GM12878 (cell line): ENCODE data around the gene PKHD1. TPM values are rescaled to one million over a fixed set of nuclear protein-coding genes. Genes with fewer than 3 reads are reported as not detected.
A peak's percentile ranks its signal among the peaks of the same experiment; 100 is the strongest.

Experiments
- ATAC-seq: fragments of 200-7000 bp; cut with Tn5 transposase; 3 replicates; pipeline ENCODE4 v1.9.1; 2020; ENCODE audit warnings: mild to moderate bottlenecking, moderate library complexity
- BruUV-seq: library from RNA; stranded (reverse); fragments of 400-500 nt; replicated peaks from 2 replicates; lab custom pipeline; 2021; lab: Mats Ljungman, UMichigan
- CTCF ChIA-PET: fragments of 300-600 bp; sonication (Branson Sonifier 250); formaldehyde crosslinking; extraction: SDS; loops from one replicate; lab custom pipeline; 2021; ENCODE audit warnings: inconsistent platforms; lab: Yijun Ruan, JAX
- POLR2A ChIA-PET: fragments of 350-600 bp; formaldehyde crosslinking; extraction: SDS; loops from one replicate; lab custom pipeline; 2021; ENCODE audit warnings: inconsistent platforms; lab: Charles Lee
- RAD21 ChIA-PET: fragments of 300-600 bp; sonication (Branson Sonifier 250); formaldehyde crosslinking; loops from one replicate; lab custom pipeline; 2023; ENCODE audit warnings: antibody characterized with exemption; ENCODE audit not compliant: unreplicated experiment; lab: Charles Lee
- SMC1A ChIA-PET: fragments of 300-600 bp; sonication (Branson Sonifier 250); formaldehyde crosslinking; loops from one replicate; lab custom pipeline; 2023; ENCODE audit not compliant: unreplicated experiment, uncharacterized antibody; lab: Charles Lee
- DNase-seq: peaks from one replicate; pipeline ENCODE4 v3.0.0-alpha.2; 2011; ENCODE audit warnings: low read depth, low spot score
- FAIRE-seq: peaks from 3 replicates; lab custom pipeline; 2011; peaks lifted over from hg19 to GRCh38; lab: Jason Lieb, UNC
- H2AFZ ChIP-seq: 2 replicates; pipeline ENCODE4 v1.6.0; 2011; ENCODE audit warnings: low read depth, low read length, control low read depth; ENCODE audit not compliant: control insufficient read depth
- H3K27ac ChIP-seq: 2 replicates; pipeline ENCODE4 v1.5.1; 2011; ENCODE audit warnings: control low read depth; ENCODE audit not compliant: control insufficient read depth, insufficient read depth
- H3K27me3 ChIP-seq, 2 experiments: replicated peaks in 1 of 2; 2 replicates each; pipeline versions ENCODE4 v1.6.0 to v1.6.1; 2011; ENCODE audit warnings: low read length in 1 of 2; ENCODE audit not compliant: control insufficient read depth in 2 of 2, insufficient read depth in 2 of 2
- H3K36me3 ChIP-seq, 2 experiments: 2 replicates each; pipeline ENCODE4 v1.5.1; 2011; ENCODE audit warnings: low read length in 1 of 2; ENCODE audit not compliant: control insufficient read depth in 2 of 2, insufficient read depth in 2 of 2
- H3K4me1 ChIP-seq: 2 replicates; pipeline ENCODE4 v1.6.1; 2011; ENCODE audit warnings: mild to moderate bottlenecking, low read length, moderate library complexity, mixed read lengths; ENCODE audit not compliant: control insufficient read depth, insufficient read depth
- H3K4me2 ChIP-seq: 2 replicates; pipeline ENCODE4 v1.6.0; 2011; ENCODE audit warnings: control low read depth; ENCODE audit not compliant: control insufficient read depth, insufficient read depth
- H3K4me3 ChIP-seq: fragments of 200-600 bp; sonication (generic); 2 replicates; pipeline ENCODE4 v1.5.1; 2016
- H3K79me2 ChIP-seq: 2 replicates; pipeline ENCODE4 v1.6.0; 2011; ENCODE audit warnings: low read length; ENCODE audit not compliant: control insufficient read depth, insufficient read depth
- H3K9ac ChIP-seq: 2 replicates; pipeline ENCODE4 v1.8.0; 2011; ENCODE audit warnings: low read length, control low read depth, mixed read lengths; ENCODE audit not compliant: control insufficient read depth, insufficient read depth
- H3K9me3 ChIP-seq: replicated peaks from 3 replicates; pipeline ENCODE4 v1.5.1; 2011; ENCODE audit warnings: mild to moderate bottlenecking, low read length; ENCODE audit not compliant: control insufficient read depth, insufficient read depth
- H4K20me1 ChIP-seq: 2 replicates; pipeline ENCODE4 v1.6.0; 2011; ENCODE audit not compliant: control insufficient read depth, insufficient read depth
- BMI1 ChIP-seq: fragments of 450-650 bp; IDR thresholded peaks from 2 replicates; pipeline ENCODE4 v1.6.1; 2016; ENCODE audit warnings: mild to moderate bottlenecking, moderate library complexity, borderline replicate concordance
- CEBPB ChIP-seq, 2 experiments: fragments of 150-350 bp in 1 of 2; IDR thresholded peaks; 2 replicates each; pipeline ENCODE4 v1.6.1; 2012 to 2014; ENCODE audit warnings: low read depth in 2 of 2, low read length in 2 of 2, borderline replicate concordance in 1 of 2, inconsistent platforms in 1 of 2
- CEBPZ ChIP-seq: fragments of 150-350 bp; IDR thresholded peaks from 2 replicates; pipeline ENCODE4 v1.6.1; 2016; ENCODE audit warnings: low read depth, low read length
- E2F4 ChIP-seq: IDR thresholded peaks from 2 replicates; pipeline ENCODE4 v1.6.1; 2012; ENCODE audit warnings: low read depth, low read length, improper control_type of control experiment
- KLF5 ChIP-seq: fragments of 450-650 bp; IDR thresholded peaks from 2 replicates; pipeline ENCODE4 v1.6.1; 2014; ENCODE audit warnings: mild to moderate bottlenecking; ENCODE audit not compliant: partially characterized antibody
- MEF2A ChIP-seq: IDR thresholded peaks from 2 replicates; pipeline ENCODE4 v1.6.1; 2011; ENCODE audit warnings: low read depth, mild to moderate bottlenecking, low read length, moderate library complexity; ENCODE audit not compliant: insufficient read depth
- PAX8 ChIP-seq: fragments of 450-650 bp; IDR thresholded peaks from 2 replicates; pipeline ENCODE4 v1.6.1; 2017; ENCODE audit warnings: mild to moderate bottlenecking, moderate library complexity
- PML ChIP-seq: IDR thresholded peaks from 2 replicates; pipeline ENCODE4 v1.6.1; 2012; ENCODE audit warnings: low read length, inconsistent platforms
- PRDM15 ChIP-seq: fragments of 450-650 bp; formaldehyde crosslinking; IDR thresholded peaks from 2 replicates; pipeline ENCODE4 v1.4.0; 2020; ENCODE audit warnings: mild to moderate bottlenecking, moderate library complexity
- SIN3A ChIP-seq: IDR thresholded peaks from 2 replicates; pipeline ENCODE4 v1.6.1; 2012; ENCODE audit warnings: low read depth, low read length, improper control_type of control experiment
- STAT3 ChIP-seq: IDR thresholded peaks from 2 replicates; pipeline ENCODE4 v1.6.1; 2011; ENCODE audit warnings: low read depth, low read length, improper control_type of control experiment
- SUZ12 ChIP-seq: fragments of 200-600 bp; sonication (generic); IDR thresholded peaks from one replicate; pipeline ENCODE4 v1.6.1; 2018; ENCODE audit warnings: antibody characterized with exemption, mild to moderate bottlenecking; ENCODE audit not compliant: unreplicated experiment
- WRNIP1 ChIP-seq: IDR thresholded peaks from 2 replicates; pipeline ENCODE4 v1.6.1; 2011; ENCODE audit warnings: low read depth, low read length, improper control_type of control experiment, borderline replicate concordance
- ZNF622 ChIP-seq: fragments of 450-650 bp; IDR thresholded peaks from 2 replicates; pipeline ENCODE4 v1.6.1; 2017; ENCODE audit warnings: mild to moderate bottlenecking, inconsistent platforms
- WGBS: methylation state at CpG from one replicate; pipeline ENCODE4 v1.1.6; 2016; ENCODE audit warnings: low lambda C conversion rate; ENCODE audit not compliant: insufficient replicate concordance, insufficient coverage; ENCODE audit errors: missing lambda C conversion rate; 5-methylcytosine and 5-hydroxymethylcytosine counted together
- in situ Hi-C: fragments of 300-500 bp; cut with MboI; formaldehyde crosslinking; loops from 9 replicates; pipeline ENCODE4 v1.14.3; 2018; ENCODE audit warnings: mixed read lengths
- intact Hi-C: fragments of 100-400 bp; cut with micrococcal nuclease; formaldehyde crosslinking; loops from one replicate; pipeline ENCODE4 v1.14.2; 2022; ENCODE audit not compliant: unreplicated experiment
- polyA plus RNA-seq, 11 experiments: library from polyadenylated mRNA; depleted of rRNA in 4 of 11; unstranded in 6 of 11; stranded (reverse) in 5 of 11; fragments of >200 nt; fragmentation: Nextera tagmentation in 4 of 11; fragmentation: Illumina TruSeq in 1 of 11; extraction: Ambion mirVana in 4 of 11; extraction: Trizol in 1 of 11; gene quantifications; 1 replicate in 1 of 11; 2 replicates in 10 of 11; pipeline versions ENCODE4 v1.2.1 to v1.2.3, GENCODE V29; 2011 to 2016; ENCODE audit warnings: inconsistent platforms in 2 of 11, missing spikeins in 2 of 11, low read depth in 1 of 11
- total RNA-seq, 4 experiments: library from RNA; depleted of rRNA in 3 of 4; stranded (reverse); fragments of >200 nt in 3 of 4; fragmentation: Illumina TruSeq in 1 of 4; extraction: Trizol in 1 of 4; gene quantifications; 2 replicates each; pipeline versions ENCODE4 v1.2.1 to v1.2.3, GENCODE V29; 2013 to 2021

PKHD1 gene
- total and polyA plus RNA-seq, 10 of the 15 experiments (the other 5 are each of a cell fraction or from before 2014, with no cell fraction given), result under 0.01 to 0.90 (median 0.02) TPM; not detected in 1

- no peak for TF ChIP-seq MEF2A
- no peak for TF ChIP-seq BMI1
- TF ChIP-seq WRNIP1, result no peak
Measured at GRCh38 chr6:52045481-52045880, 41.9 kb downstream of the PKHD1 start (continued).

- H3K79me2 ChIP-seq, result no peaks in the 10 kb centered on the region
- ChIA-PET SMC1A (interaction anchor here (0.9 to 1.8 kb wide), 4 partner anchors 21 to 111 kb away, joined by 3 to 8 read pairs (median 3); no protein-coding TSS in a partner anchor), RAD21 (interaction anchor here (1.6 kb wide), 1 partner anchor 49 kb away, joined by 3 read pairs; no protein-coding TSS in a partner anchor), CTCF (interaction anchor here (0.6 to 1.3 kb wide), 4 partner anchors 9 to 190 kb away, joined by 3 to 4 read pairs (median 4); no protein-coding TSS in a partner anchor), POLR2A (no interaction called here)
- no peak overlapping the region for H3K9ac ChIP-seq
- ATAC-seq (peak; percentile 62), DNase-seq (no peak), FAIRE-seq (peak; percentile 79)
- no peaks in the 10 kb centered on the region for H3K36me3 ChIP-seq
- no peaks in the 10 kb centered on the region for H3K9me3 ChIP-seq
- H3K27me3 ChIP-seq, result peaks cover 2 to 3% of the 10 kb centered on the region in 2 experiments; a peak in 1 of 4 replicates
- H3K4me2 ChIP-seq, result peak overlapping the region; percentile 59
- no peak overlapping the region; the same call in 1 of the 2 replicates for H2AFZ ChIP-seq
- TF ChIP-seq CEBPZ (no peak), KLF5 (no peak), CEBPB (IDR thresholded peaks at IDR 0.05; ENCODE audit: borderline replicate concordance in 1 of 2, low read depth in 2 of 2, low read length in 2 of 2) (no peak), PML (no peak), E2F4 (no peak), SUZ12 (no peak), ZNF622 (no peak), PAX8 (no peak), SIN3A (no peak), PRDM15 (CRISPR knock-in tag) (no peak), STAT3 (no peak)
- H3K4me1 ChIP-seq, result no peaks in the 10 kb centered on the region
- H4K20me1 ChIP-seq, result no peaks in the 10 kb centered on the region
- no TSS peak for BruUV-seq
- no peak overlapping the region for H3K4me3 ChIP-seq
- under 1% methylated on average over 5 of the region's 5 CpGs for WGBS
- intact Hi-C loops, result no loop called here
- in situ Hi-C loops, result no loop called here
- H3K27ac ChIP-seq, result no peak overlapping the region
Measured at GRCh38 chr6:52045033-52045432, 42.4 kb downstream of the PKHD1 start.
